Loucy (cell line): ENCODE measurements around the gene RBP2.

Source experiments
- CTCF ChIP-seq: fragments of 200-600 bp; sonication (generic); conservative IDR thresholded peaks from 2 replicates; pipeline ENCODE4 v1.5.1; 2014; ENCODE audit warnings: mild to moderate bottlenecking, antibody characterized with exemption, low read length
- EZH2phosphoT487 ChIP-seq: fragments of 200-600 bp; IDR thresholded peaks from 2 replicates; pipeline ENCODE4 v1.6.1; 2018; ENCODE audit warnings: antibody characterized with exemption, mild to moderate bottlenecking, moderate library complexity, borderline replicate concordance

- TF ChIP-seq CTCF: no peak
- no peak for TF ChIP-seq EZH2phosphoT487
Observed at GRCh38 chr3:139481116-139481515, 4.8 kb upstream of the RBP2 start.
